HepG2 (cell line): ENCODE data around the gene CYP4F12. TPM values are rescaled to one million over a fixed set of nuclear protein-coding genes. Genes with fewer than 3 reads are reported as not detected.
A peak's percentile ranks its signal among the peaks of the same experiment; 100 is the strongest.

Experiments used
- ATF5 ChIP-seq: sonication (generic); formaldehyde crosslinking; IDR thresholded peaks from 2 replicates; pipeline ENCODE4 v1.4.0; 2020; ENCODE audit warnings: mild to moderate bottlenecking, low read depth, missing genetic modification reagents
- MXD4 ChIP-seq: IDR thresholded peaks from 2 replicates; pipeline ENCODE4 v1.6.1; 2016; ENCODE audit warnings: mild to moderate bottlenecking, missing biosample characterization, missing genetic modification reagents
- NFE2 ChIP-seq: sonication (generic); formaldehyde crosslinking; IDR thresholded peaks from 2 replicates; pipeline ENCODE4 v1.4.0; 2020; ENCODE audit warnings: missing genetic modification reagents
- PLRG1 ChIP-seq: fragments of 450-650 bp; conservative IDR thresholded peaks from 2 replicates; pipeline ENCODE4 v1.6.1; 2016
- RBM22 ChIP-seq: fragments of 200-400 bp; formaldehyde crosslinking; optimal IDR thresholded peaks from 2 replicates; pipeline ENCODE3; 2017; ENCODE audit warnings: mild to moderate bottlenecking, low read length, moderate library complexity
- STAG1 ChIP-seq: sonication (generic); formaldehyde crosslinking; IDR thresholded peaks from 2 replicates; pipeline ENCODE4 v1.4.0; 2020; ENCODE audit warnings: missing genetic modification reagents
- TMF1 ChIP-seq: sonication (generic); formaldehyde crosslinking; IDR thresholded peaks from 2 replicates; pipeline ENCODE4 v1.8.1; 2022; ENCODE audit warnings: low read depth, missing genetic modification reagents
- ZHX1 ChIP-seq: sonication (generic); formaldehyde crosslinking; IDR thresholded peaks from 2 replicates; pipeline ENCODE4 v1.8.1; 2022; ENCODE audit warnings: low read depth, mild to moderate bottlenecking, missing genetic modification reagents
- ZNF143 ChIP-seq: sonication (generic); formaldehyde crosslinking; IDR thresholded peaks from 2 replicates; pipeline ENCODE4 v1.4.0; 2020; ENCODE audit warnings: missing genetic modification reagents
- ZNF318 ChIP-seq: sonication (generic); formaldehyde crosslinking; IDR thresholded peaks from 2 replicates; pipeline ENCODE4 v1.4.0; 2020; ENCODE audit warnings: mild to moderate bottlenecking, missing genetic modification reagents
- ZNF432 ChIP-seq: sonication (generic); formaldehyde crosslinking; IDR thresholded peaks from 2 replicates; pipeline ENCODE4 v1.5.0; 2020; ENCODE audit warnings: missing genetic modification reagents, mild to moderate bottlenecking, borderline replicate concordance
- ZNF704 ChIP-seq: sonication (generic); formaldehyde crosslinking; IDR thresholded peaks from 2 replicates; pipeline ENCODE4 v1.8.1; 2023; ENCODE audit warnings: mild to moderate bottlenecking, inconsistent platforms, moderate library complexity, missing genetic modification reagents, borderline replicate concordance
- ZNF781 ChIP-seq: sonication (generic); formaldehyde crosslinking; IDR thresholded peaks from 2 replicates; pipeline ENCODE4 v1.5.1; 2020; ENCODE audit warnings: borderline replicate concordance, mild to moderate bottlenecking, missing genetic modification reagents; ENCODE audit errors: not compliant biosample characterization
- polyA plus RNA-seq, 8 experiments: library from polyadenylated mRNA; depleted of rRNA in 3 of 8; stranded (reverse) in 7 of 8; unstranded in 1 of 8; fragments of >200 nt; fragmentation: Illumina TruSeq in 4 of 8; extraction: Trizol in 4 of 8; gene quantifications; 2 replicates each; pipeline versions ENCODE4 v1.2.1 to v1.2.3, GENCODE V29; 2011 to 2016; ENCODE audit warnings: low read depth in 4 of 8, missing spikeins in 1 of 8, mixed read lengths in 1 of 8; ENCODE audit not compliant: insufficient read depth in 1 of 8
- total RNA-seq, 5 experiments: library from RNA; depleted of rRNA; stranded (reverse); fragments of >200 nt; fragmentation: Illumina TruSeq; extraction: Trizol; gene quantifications; 2 replicates each; pipeline ENCODE4 v1.2.3, GENCODE V29; 2016; ENCODE audit warnings: low read depth in 1 of 5

CYP4F12 gene
- total and polyA plus RNA-seq, 2 of the 13 experiments (the other 11 are each of a cell fraction or from before 2014, with no cell fraction given) = 29.9 to 30.8 TPM

- TF ChIP-seq ZNF143 (CRISPR knock-in tag) (no peak), RBM22 (peak; percentile 35), STAG1 (peak; percentile 50), ZNF704 (CRISPR knock-in tag) (no peak), MXD4 (CRISPR knock-in tag) (no peak), PLRG1 (no peak), ZNF432 (no peak), NFE2 (CRISPR knock-in tag) (no peak), ZNF781 (CRISPR knock-in tag) (no peak), ZHX1 (CRISPR knock-in tag) (no peak), ATF5 (no peak), TMF1 (CRISPR knock-in tag) (no peak), ZNF318 (CRISPR knock-in tag) (no peak)
- TF ChIP-seq, all 625 proteins: peak for 5
These were observed 9.6 kb upstream of the CYP4F12 start (continued) for GRCh38 chr19:15663247-15663646.
